Liver (tissue), 9 donors: ENCODE data around the gene MEG3. TPM values are rescaled to one million over a fixed set of nuclear protein-coding genes. Genes with fewer than 3 reads are reported as not detected.

ENCODE experiments used
- DNase-seq: peaks from one replicate; pipeline ENCODE4 v3.0.0-alpha.2; 2017; ENCODE audit warnings: low spot score
- H3K27ac ChIP-seq, 2 donors: one replicate each; pipeline ENCODE4 v1.7.0; 2013; ENCODE audit warnings: inconsistent platforms in 2 of 2, low read length in 2 of 2, control low read depth in 1 of 2, low read depth in 1 of 2, mild to moderate bottlenecking in 1 of 2
- H3K27me3 ChIP-seq, 4 donors: one replicate each; pipeline versions ENCODE4 v1.6.1 to v1.7.0; 2013; ENCODE audit warnings: low read length in 3 of 4, inconsistent platforms in 1 of 4, mild to moderate bottlenecking in 1 of 4, moderate library complexity in 1 of 4; ENCODE audit not compliant: control insufficient read depth in 4 of 4, insufficient read depth in 4 of 4
- H3K36me3 ChIP-seq, 4 donors: one replicate each; pipeline versions ENCODE4 v1.6.1 to v1.7.0; 2013; ENCODE audit warnings: low read length in 3 of 4, mild to moderate bottlenecking in 3 of 4, low read depth in 1 of 4, moderate library complexity in 1 of 4; ENCODE audit not compliant: control insufficient read depth in 4 of 4, insufficient read depth in 3 of 4
- H3K4me1 ChIP-seq, 4 donors: one replicate each; pipeline versions ENCODE4 v1.6.1 to v1.7.0; 2013; ENCODE audit warnings: low read length in 3 of 4, mild to moderate bottlenecking in 3 of 4, moderate library complexity in 1 of 4; ENCODE audit not compliant: control insufficient read depth in 4 of 4, insufficient read depth in 4 of 4
- H3K4me3 ChIP-seq, 3 donors: one replicate each; pipeline versions ENCODE4 v1.6.1 to v1.7.0; 2013; ENCODE audit warnings: low read length in 3 of 3, control low read depth in 1 of 3, low read depth in 1 of 3, mild to moderate bottlenecking in 1 of 3
- H3K9ac ChIP-seq, 2 donors: one replicate each; pipeline ENCODE4 v1.7.0; 2013; ENCODE audit warnings: low read length in 2 of 2, mild to moderate bottlenecking in 2 of 2, moderate library complexity in 2 of 2, control low read depth in 1 of 2, low read depth in 1 of 2
- H3K9me3 ChIP-seq, 4 donors: one replicate each; pipeline versions ENCODE4 v1.6.1 to v1.7.0; 2013; ENCODE audit warnings: low read length in 3 of 4; ENCODE audit not compliant: control insufficient read depth in 4 of 4
- EGR1 ChIP-seq, 2 donors: IDR thresholded peaks; 2 replicates each; pipeline ENCODE4 v1.6.1; 2016 to 2018; ENCODE audit warnings: antibody characterized with exemption in 2 of 2, low read depth in 2 of 2
- FOXA1 ChIP-seq: IDR thresholded peaks from 2 replicates; pipeline ENCODE4 v1.6.1; 2016; ENCODE audit warnings: antibody characterized with exemption
- FOXA2 ChIP-seq: IDR thresholded peaks from 2 replicates; pipeline ENCODE4 v1.6.1; 2016; ENCODE audit warnings: antibody characterized with exemption
- GABPA ChIP-seq, 2 donors: IDR thresholded peaks in 1 of 2; conservative IDR thresholded peaks in 1 of 2; 2 replicates each; pipeline ENCODE4 v1.6.1; 2016; ENCODE audit warnings: antibody characterized with exemption in 2 of 2, mild to moderate bottlenecking in 1 of 2, moderate library complexity in 1 of 2
- HNF4A ChIP-seq, 2 donors: conservative IDR thresholded peaks; 2 replicates each; pipeline ENCODE4 v1.6.1; 2016; ENCODE audit warnings: antibody characterized with exemption in 2 of 2, mild to moderate bottlenecking in 2 of 2
- NR2F2 ChIP-seq: IDR thresholded peaks from 2 replicates; pipeline ENCODE4 v1.6.1; 2016; ENCODE audit warnings: antibody characterized with exemption
- RAD21 ChIP-seq, 2 donors: IDR thresholded peaks; 2 replicates each; pipeline ENCODE4 v1.6.1; 2016; ENCODE audit warnings: antibody characterized with exemption in 2 of 2, mild to moderate bottlenecking in 2 of 2
- RXRA ChIP-seq, 2 donors: IDR thresholded peaks; 2 replicates each; pipeline ENCODE4 v1.6.1; 2017 to 2018; ENCODE audit warnings: antibody characterized with exemption in 2 of 2, mild to moderate bottlenecking in 1 of 2
- SP1 ChIP-seq: IDR thresholded peaks from 2 replicates; pipeline ENCODE4 v1.6.1; 2018; ENCODE audit warnings: antibody characterized with exemption, mild to moderate bottlenecking
- TAF1 ChIP-seq: conservative IDR thresholded peaks from 2 replicates; pipeline ENCODE4 v1.6.1; 2016; ENCODE audit warnings: antibody characterized with exemption, mild to moderate bottlenecking
- WGBS: extraction: QIAGEN DNeasy Blood & Tissue Kit; methylation state at CpG from one replicate; pipeline ENCODE4 v1.1.7; 2013; 5-methylcytosine and 5-hydroxymethylcytosine counted together
- polyA plus RNA-seq, 2 donors: library from polyadenylated mRNA; stranded (reverse) in 1 of 2; unstranded in 1 of 2; fragments of 200-250 nt in 1 of 2; fragments of >200 nt in 1 of 2; fragmentation: Nextera tagmentation in 1 of 2; extraction: Ambion mirVana in 1 of 2; gene quantifications; one replicate each; pipeline versions ENCODE4 v1.2.1 to v1.2.3, GENCODE V29; 2013 to 2015
- total RNA-seq, 2 donors: library from RNA; depleted of rRNA; stranded (reverse); fragments of >200 nt; gene quantifications; one replicate each; pipeline ENCODE4 v1.2.3, GENCODE V29; 2014
- TF ChIP-seq, protein P1 (sequence below): fragments of 150-350 bp; IDR thresholded peaks from 2 replicates; pipeline ENCODE4 v1.5.1; 2017; ENCODE audit warnings: improper control_type of control experiment, low read depth, low read length; ENCODE audit not compliant: missing input control
- TF ChIP-seq, protein P2 (sequence below): IDR thresholded peaks from 2 replicates; pipeline ENCODE4 v1.6.1; 2016; ENCODE audit warnings: antibody characterized with exemption
- donor health status: healthy.
- donor health status: healthy.
- donor health status: healthy.
- donor health status: healthy.
- donor health status: healthy.

Gene MEG3
- total and polyA plus RNA-seq, 4 donors: 12.3 to 485 (median 23.1) TPM

DNA sequence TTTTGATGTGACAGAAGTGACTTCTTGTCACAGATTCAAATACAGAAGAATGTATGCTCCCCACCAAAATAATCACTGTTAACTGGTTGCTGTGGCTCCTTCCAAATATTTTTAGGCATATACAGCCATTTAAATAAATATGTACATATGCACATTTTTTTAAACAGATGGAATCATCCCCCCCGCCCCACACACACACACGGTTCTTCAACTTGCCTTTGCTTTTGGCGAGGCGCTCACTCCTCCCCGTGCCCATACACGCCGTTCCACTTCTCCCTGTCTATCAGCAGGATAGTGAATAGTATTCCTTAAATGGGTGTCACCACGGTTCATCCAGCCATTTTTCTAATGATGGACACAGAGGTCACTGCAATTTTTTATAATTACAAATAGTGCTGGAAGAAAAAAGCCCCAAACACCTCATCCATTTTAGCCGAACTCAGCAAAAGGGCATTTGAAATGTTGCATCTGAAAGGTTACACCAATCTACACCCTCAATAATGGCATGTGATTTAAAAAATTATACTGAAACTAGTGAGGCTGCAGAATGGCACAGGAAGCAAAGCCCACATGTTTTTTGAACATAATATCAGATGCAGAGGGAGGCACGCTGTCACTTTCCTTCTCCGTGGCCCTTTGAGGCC lies 39.2 kb upstream of the MEG3 start:
- DNase-seq: no peak
- Histone ChIP-seq H3K27ac (no peak overlapping the region), H3K4me3 (no peak overlapping the region), H3K9me3 (no peaks in the 10 kb centered on the region), H3K27me3 (no peaks in the 10 kb centered on the region), H3K4me1 (no peaks in the 10 kb centered on the region), H3K9ac (no peak overlapping the region), H3K36me3 (no peaks in the 10 kb centered on the region)
- WGBS: 90% methylated on average over 11 of the region's 11 CpGs
- TF ChIP-seq, protein P1, sequence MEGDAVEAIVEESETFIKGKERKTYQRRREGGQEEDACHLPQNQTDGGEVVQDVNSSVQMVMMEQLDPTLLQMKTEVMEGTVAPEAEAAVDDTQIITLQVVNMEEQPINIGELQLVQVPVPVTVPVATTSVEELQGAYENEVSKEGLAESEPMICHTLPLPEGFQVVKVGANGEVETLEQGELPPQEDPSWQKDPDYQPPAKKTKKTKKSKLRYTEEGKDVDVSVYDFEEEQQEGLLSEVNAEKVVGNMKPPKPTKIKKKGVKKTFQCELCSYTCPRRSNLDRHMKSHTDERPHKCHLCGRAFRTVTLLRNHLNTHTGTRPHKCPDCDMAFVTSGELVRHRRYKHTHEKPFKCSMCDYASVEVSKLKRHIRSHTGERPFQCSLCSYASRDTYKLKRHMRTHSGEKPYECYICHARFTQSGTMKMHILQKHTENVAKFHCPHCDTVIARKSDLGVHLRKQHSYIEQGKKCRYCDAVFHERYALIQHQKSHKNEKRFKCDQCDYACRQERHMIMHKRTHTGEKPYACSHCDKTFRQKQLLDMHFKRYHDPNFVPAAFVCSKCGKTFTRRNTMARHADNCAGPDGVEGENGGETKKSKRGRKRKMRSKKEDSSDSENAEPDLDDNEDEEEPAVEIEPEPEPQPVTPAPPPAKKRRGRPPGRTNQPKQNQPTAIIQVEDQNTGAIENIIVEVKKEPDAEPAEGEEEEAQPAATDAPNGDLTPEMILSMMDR: no peak
- TF ChIP-seq EGR1 (IDR thresholded peaks at IDR 0.05; ENCODE audit: low read depth in 2 of 2): no peak

DNA sequence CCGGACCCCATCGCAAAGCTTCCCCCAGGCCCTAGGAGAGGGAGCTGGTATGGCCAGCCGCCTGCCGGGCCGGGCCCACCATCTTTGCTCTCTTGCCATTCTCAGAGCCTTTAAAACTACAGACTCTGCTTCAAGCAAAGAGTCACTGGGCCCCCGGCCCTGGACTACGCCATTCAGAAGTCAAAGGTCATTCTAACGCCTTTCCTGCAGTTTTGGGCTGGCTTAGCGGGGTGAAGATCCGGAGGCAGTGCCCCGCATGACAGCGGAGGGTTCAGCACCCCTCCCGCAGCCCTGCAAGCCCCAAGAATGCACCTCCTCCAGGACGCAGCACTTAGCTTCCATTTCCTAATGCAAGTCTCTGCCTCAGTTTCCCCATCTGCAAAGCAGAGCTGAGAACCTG lies 38.3 kb upstream of the MEG3 start:
- H3K9me3 ChIP-seq: no peaks in the 10 kb centered on the region
- H3K4me1 ChIP-seq: no peaks in the 10 kb centered on the region
- no peak overlapping the region for H3K4me3 ChIP-seq
- H3K27ac ChIP-seq: no peak overlapping the region
- no peak for DNase-seq
- TF ChIP-seq, protein P1: no peak
- TF ChIP-seq NR2F2 (no peak), RAD21 (IDR thresholded peaks at IDR 0.05) (no peak), GABPA (IDR thresholded peaks at IDR 0.05 in 1 of 2, conservative IDR thresholded peaks at IDR 0.05 in 1 of 2) (no peak), SP1 (no peak)
- H3K9ac ChIP-seq: no peak overlapping the region
- no peaks in the 10 kb centered on the region for H3K36me3 ChIP-seq
- no peaks in the 10 kb centered on the region for H3K27me3 ChIP-seq
- WGBS: 91% methylated on average over 14 of the region's 14 CpGs

DNA sequence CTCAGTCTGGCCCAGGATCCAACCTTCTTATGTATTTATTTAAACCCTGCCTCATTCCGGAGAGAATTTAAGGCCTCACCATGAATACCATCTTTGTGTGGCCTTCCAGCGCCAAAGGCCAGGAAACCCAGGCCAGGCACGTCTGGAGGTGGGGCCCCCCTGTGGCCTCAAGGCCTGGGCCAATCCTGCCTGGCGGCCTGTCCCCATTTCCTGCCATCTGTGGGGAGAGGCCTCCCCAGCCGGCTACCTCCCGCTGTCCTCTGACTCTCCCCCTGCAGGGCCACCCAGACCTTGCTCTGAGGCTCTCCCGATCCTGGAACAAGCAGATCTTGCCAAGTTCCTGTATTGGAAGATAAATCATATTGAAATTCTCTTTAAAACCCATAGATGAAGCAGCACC lies 37.4 kb upstream of the MEG3 start:
- Histone ChIP-seq H3K4me3 (no peak overlapping the region), H3K4me1 (no peaks in the 10 kb centered on the region), H3K9me3 (no peaks in the 10 kb centered on the region), H3K27me3 (no peaks in the 10 kb centered on the region), H3K9ac (no peak overlapping the region), H3K36me3 (no peaks in the 10 kb centered on the region), H3K27ac (no peak overlapping the region)
- WGBS: 71% methylated on average over 7 of the region's 7 CpGs
- no peak for DNase-seq
- TF ChIP-seq RXRA (IDR thresholded peaks at IDR 0.05) (no peak), HNF4A (conservative IDR thresholded peaks at IDR 0.05) (no peak), FOXA1 (no peak), TAF1 (no peak), FOXA2 (no peak), SP1 (no peak)
- TF ChIP-seq, protein P1: no peak
- TF ChIP-seq, protein P2, sequence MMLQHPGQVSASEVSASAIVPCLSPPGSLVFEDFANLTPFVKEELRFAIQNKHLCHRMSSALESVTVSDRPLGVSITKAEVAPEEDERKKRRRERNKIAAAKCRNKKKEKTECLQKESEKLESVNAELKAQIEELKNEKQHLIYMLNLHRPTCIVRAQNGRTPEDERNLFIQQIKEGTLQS: no peak
